Hepatocyte (in vitro differentiated cells): ENCODE measurements around the gene ERCC4.

Source experiments
- EZH2phosphoT487 ChIP-seq: fragments of 200-600 bp; sonication (generic); IDR thresholded peaks from one replicate; pipeline ENCODE4 v1.6.1; 2018; ENCODE audit warnings: antibody characterized with exemption, mild to moderate bottlenecking, low read depth, moderate library complexity; ENCODE audit not compliant: unreplicated experiment, severe bottlenecking
- TF ChIP-seq, protein P1 (sequence below): fragments of 200-600 bp; sonication (generic); IDR thresholded peaks from 2 replicates; pipeline ENCODE4 v1.5.1; 2016; ENCODE audit warnings: antibody characterized with exemption, mild to moderate bottlenecking; ENCODE audit not compliant: poor library complexity

DNA sequence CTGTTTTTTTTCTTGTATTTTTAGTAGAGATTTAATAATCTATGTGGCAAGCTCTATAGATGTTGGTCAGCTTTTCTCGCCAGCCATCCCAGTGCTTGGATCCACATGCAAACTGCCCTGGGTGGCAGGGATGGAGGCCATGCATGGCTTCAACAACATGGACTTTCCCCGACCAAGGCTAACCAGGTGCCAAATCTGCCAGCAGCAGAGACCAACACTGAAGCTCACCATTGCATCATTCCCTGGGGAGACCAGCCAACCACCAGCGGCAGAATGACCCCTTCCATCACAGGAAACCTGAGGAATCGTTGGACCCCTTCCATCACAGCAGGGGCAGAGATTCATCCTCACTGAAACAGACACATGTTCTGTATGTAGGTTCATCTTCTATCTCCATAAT, 27.7 kb upstream of the ERCC4 start:
- TF ChIP-seq, protein P1, sequence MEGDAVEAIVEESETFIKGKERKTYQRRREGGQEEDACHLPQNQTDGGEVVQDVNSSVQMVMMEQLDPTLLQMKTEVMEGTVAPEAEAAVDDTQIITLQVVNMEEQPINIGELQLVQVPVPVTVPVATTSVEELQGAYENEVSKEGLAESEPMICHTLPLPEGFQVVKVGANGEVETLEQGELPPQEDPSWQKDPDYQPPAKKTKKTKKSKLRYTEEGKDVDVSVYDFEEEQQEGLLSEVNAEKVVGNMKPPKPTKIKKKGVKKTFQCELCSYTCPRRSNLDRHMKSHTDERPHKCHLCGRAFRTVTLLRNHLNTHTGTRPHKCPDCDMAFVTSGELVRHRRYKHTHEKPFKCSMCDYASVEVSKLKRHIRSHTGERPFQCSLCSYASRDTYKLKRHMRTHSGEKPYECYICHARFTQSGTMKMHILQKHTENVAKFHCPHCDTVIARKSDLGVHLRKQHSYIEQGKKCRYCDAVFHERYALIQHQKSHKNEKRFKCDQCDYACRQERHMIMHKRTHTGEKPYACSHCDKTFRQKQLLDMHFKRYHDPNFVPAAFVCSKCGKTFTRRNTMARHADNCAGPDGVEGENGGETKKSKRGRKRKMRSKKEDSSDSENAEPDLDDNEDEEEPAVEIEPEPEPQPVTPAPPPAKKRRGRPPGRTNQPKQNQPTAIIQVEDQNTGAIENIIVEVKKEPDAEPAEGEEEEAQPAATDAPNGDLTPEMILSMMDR: no peak
- TF ChIP-seq EZH2phosphoT487: no peak
